Skin of body (tissue), 2 donors: Measurements from ENCODE around the gene HLA-DRB5. TPM values are rescaled to one million over a fixed set of nuclear protein-coding genes. Genes with fewer than 3 reads are reported as not detected.
"Not testable (repeated sequence)": the region's sequence is repeated elsewhere in the genome, so short reads cannot be mapped to it uniquely, and the experiment has no call there.

ENCODE experiments used
- DNase-seq: peaks from one replicate; lab custom pipeline; 2025; lab: John Stamatoyannopoulos, UW
- total RNA-seq: library from RNA; depleted of rRNA; stranded (reverse); fragments of >200 nt; gene quantifications from one replicate; pipeline ENCODE4 v1.2.3, GENCODE V29; 2014

Gene HLA-DRB5
- total RNA-seq: 0.79 TPM

DNA sequence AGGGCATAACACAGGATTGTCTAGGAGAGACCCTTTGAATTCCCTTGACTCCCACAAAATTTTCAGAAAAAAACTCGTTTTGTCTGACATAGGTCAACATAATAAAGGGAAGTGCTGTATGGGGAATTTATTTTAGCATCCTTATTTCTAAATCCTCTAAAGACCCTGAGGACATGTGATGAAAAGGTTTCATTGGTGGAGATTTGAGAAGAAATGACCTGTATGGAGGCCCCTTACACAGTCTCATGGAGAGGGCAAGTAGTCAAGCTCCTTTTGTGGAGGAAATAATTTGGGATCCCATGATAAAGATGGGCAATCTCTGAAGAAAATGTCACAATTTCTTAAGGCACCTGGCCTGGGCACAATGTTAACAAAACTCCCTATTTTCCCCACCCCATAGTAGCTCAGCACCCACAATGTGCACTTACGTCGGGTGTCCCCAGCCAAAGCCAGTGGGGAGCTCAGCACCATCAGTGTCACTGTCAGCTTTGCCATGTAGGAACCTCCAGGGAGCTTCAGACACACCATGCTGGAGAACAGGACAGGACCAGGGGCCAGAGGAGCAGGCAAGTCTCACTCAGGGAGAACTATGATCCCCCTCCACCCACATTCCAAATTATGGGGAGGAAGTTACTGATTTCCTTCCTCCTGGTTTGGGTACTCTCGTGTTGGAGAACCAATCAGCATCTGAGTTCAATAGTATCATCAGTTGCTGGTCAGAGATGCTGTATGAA lies at the start of gene HLA-DRB5:
Gene HLA-DRB5 (minus strand): TSS at position 591 of the 734 bp plus-strand sequence. CDS start 63 bp downstream, at position 528.
- no peak for DNase-seq

DNA sequence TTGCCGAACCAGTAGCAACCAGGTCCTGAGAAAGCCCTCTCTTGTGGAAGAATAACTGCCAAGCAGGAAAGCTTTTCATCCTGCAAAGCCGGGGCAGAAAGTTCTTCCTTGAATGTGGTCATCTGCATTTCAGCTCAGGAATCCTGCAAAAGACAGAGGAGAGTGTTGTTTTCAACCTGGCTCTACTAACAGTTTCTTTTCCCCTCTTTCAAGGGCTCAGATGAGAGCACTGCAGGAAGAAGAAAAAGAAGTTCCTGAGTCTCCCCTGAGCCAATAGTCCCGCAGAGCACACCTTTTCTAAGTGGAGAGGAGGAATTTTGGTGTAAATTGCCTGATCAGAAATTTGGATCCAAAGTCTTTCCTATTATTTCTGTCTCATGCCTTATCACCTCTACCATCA lies 48.9 kb upstream of the HLA-DRB5 start:
- no peak for DNase-seq

DNA sequence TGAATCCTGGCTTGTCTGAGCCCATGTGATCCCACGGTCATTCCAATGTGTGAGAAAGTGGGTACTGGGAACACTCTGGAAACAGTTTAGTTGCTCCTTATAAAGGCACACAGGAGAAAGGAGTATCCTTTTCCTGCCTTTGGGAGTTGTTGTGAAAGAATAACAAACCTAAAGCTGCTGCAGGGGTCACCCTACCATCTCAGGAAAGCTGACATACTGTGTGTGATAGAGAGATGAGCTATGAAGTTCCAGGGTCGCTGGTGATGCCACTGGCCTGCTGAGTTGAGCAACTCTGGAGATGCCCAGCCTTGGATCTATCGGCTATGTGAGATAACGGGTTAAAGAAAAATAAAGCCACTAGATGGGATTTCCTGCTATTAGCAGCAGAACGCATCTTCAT lies 47.4 kb upstream of the HLA-DRB5 start:
- not testable (repeated sequence) for DNase-seq

DNA sequence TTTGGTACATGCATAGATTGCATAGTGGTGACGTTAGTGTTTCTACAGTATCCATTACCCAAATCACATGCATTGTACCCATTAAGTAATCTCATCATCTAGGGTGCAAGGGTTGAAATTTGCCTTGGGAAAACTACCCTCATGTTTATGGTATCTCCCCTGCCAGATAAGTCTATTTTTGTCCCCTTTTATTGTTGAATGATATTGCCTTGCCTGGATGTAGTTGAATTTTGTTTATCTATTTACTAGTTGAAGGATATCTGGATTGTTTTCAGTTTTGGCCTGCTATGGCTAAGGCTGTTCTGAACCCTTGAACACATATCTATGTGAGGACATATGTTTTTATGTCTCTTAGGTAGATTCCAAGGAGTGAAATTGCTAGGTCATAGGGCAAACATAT lies 46.2 kb upstream of the HLA-DRB5 start:
- DNase-seq: no peak

DNA sequence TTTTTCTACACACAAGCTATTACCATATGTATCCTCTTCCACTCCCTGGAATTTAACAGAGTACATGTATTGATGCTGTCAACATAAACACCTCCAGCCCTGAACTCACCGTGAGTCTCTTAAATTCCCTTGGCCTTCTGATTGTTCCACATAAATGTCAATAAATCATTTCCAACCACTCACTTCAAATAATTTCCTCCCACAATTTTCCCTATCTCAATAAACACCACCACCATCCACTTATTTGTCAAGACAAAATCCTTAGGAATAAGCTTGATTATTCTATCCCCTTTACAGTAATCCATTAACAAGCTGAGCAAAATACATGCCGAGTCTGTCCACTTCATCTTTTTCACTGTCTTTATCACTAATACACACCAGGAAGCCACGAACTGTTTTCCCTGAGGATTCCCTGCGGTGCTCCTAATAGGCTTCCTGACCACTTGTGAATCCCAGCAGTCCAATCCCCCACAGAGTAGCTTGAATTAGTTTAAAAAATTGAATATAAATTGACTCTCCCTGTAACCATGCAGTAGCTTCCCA lies 40.3 kb upstream of the HLA-DRB5 start:
- no peak for DNase-seq

DNA sequence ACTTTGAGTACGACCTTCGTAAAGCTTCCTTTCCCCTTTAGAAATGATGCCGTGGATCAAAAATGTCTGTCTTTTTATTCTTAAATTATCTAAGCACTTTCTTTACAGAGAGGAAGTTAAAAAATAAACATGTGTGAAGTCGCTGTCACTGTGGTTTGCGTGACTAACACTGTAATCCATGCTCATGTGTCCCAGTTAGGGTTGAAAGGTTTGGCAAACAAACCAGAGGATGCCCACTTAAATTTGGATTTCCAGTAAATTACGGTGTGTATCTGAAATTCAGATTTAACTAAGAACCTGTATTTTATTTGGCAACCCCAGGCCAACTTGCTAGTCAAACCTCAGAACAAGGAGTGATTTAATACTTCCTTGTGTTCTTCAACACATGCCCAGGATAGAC lies 38.5 kb upstream of the HLA-DRB5 start:
- no peak for DNase-seq

DNA sequence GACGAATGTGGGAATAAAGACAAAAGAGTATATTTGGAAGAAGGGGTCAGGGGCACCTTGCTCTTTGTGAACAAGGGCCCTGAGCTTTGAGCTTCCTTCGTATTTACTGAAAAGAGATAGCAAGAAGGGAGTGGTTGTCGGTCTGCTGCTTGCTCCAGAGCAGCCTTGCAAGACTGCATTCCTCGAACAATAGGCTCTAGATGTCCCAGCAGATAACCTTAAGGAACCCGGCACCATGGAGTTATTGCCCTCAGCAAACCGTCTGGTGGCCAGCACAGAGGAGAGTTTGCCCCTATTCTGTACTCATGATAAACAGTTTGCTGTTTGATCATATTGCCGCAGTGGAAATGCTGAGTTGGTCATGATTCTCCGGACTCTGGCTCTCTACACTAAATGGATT lies 36.9 kb upstream of the HLA-DRB5 start:
- DNase-seq: no peak

DNA sequence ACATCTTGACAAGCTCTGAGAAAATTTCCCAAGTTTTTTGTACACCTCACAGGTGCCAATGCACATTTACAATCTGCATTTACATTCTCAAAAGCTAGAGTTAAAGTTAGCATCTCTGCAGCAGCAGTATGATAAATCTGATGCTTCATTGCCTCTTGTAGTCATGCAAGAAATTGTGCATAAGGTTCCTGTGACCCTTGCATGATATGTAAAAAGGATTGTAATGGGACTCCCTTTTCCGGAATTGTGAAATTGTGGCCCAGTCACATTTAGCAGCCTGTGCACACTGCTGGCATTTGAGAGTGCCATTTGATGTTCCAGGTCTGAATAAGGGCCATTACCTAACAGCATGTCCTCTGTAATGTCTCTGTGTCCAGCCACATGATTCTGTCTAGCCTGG lies 35.4 kb upstream of the HLA-DRB5 start:
- DNase-seq: no peak

DNA sequence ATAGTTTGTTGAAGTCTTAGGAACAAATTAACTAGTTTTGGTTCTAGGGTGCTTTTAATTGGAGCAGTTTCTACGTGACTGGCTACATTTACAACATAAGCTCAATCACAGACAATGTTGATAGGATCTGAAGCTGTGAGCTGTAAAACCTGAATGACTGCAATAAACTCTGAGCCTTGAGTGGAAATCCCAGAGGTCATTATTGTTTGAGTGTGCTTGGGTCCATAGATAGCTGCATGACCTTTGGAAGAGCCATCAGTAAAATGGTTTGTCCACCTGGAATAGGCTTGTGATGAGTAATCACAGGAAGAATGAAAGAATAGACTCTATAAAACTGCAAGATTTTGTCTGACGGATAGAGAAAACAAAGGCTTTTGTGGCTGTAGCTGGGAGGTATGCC lies 32.9 kb upstream of the HLA-DRB5 start:
- DNase-seq: no peak

DNA sequence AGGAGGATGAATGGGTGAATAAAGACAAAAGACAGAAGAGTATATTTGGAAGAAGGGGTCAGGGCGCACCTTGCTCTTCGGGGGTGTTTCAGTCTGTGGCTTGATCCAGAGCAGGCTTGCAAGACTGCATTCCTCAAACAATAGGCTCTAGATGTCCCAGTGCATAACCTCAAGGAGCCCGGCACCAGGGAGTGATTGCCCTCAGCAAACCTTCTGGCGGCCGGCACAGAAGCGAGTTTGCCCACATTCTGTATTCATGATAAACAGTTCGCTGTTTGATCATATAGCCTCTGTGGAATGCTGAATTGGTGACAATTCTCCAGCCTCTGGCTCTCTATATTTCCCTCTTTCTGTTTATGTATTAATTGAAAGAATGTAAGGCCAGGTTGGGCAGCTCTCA lies 29.7 kb upstream of the HLA-DRB5 start:
- DNase-seq: no peak

DNA sequence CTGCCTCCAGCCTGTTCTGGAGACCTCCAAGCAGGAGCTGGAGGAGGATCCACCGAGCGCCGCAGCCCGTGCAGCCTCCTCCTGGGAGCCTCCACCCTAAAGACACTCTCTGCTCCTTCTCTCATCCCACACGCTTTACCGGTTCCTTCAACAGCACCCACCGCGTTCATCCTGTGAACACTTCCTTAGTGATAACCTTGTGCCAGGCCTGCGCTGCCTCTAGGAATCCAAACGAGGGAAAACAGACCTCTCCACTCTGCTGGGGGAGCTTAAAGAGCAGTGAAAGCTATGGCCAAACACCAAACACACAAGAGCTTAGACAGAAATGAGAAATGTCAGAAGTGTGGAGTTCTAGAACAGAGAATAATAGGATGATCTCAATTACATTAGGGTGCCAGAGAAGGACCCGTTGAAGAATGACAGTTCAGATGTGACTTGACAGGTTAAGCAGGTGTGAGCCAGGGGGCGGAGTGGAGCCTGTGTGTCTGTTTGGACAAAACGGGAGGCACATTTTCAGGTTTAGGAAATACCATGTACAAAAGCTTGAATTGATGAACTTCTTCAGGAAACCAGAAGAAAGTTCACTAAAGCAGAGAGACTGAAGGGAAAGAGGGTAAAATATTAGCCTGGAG lies 28.5 kb upstream of the HLA-DRB5 start:
- no peak for DNase-seq

DNA sequence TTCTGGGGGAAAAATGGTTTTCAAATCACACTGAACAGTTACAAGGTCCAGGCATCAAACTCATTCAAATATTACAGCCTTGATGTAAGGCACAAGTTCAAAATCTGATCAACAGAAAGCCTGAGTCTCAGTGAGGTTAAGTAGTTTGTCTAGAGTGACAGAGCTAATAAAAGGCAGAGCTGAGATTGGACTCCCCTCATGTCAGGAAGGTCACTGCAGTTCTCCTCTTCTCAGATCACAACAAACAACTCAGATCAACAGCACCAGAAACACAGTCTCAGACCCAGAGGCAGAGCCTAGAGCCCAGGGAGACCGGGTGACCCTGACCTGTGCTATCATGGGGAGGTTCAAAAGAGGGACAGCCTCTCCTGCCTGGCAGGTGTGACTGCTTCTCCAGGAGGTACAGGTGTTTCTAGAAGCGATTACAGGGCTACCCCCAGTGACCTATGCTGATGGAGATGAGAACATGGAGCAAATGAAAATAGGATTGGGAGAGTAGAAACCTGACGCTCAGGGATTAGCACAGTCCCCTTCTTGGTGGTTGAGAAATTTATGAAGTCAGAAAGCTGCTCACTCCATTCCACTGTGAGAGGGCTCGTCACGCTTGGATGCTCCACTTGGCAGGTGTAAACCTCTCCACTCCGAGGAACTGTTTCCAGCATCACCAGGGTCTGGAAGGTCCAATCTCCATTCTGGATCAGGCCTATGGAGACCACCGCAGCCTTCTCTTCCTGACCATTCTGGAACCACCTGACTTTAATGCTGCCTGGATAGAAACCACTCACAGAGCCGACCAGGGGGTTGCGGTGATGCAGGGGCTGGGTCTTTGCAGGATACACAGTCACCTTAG lies 24.3 kb upstream of the HLA-DRB5 start:
- DNase-seq: no peak

DNA sequence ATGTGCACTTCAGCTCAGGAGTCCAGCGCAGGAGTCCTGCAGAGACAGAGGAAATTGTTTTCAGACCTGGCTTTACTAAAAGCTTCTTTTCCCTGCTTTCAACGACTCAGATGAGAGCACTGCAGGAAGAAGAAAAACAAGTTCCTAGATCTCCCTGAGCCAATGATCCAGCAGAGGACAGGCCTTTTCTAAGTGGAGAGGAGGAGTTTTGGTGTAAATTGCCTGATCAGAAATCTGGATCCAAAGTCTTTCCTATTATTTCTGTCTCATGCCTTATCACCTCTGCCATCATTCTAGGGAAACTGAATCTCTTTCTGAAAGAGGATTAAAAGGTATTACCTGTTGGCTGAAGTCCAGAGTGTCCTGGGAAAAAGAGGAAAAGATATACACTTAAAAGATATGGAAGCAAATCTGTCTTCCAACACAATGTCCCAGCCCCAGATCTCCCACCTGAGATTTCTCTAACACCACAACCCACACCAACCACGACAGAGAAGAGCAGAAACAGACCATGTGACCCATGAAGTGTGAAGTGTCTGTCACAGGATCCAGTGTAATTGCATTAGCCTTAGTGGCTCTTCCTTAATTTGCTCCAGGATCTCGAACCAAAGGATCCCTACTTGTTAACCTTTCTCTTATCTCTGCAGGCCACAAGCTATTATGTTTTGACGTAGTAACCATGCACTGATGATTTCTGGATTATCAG lies 23.1 kb upstream of the HLA-DRB5 start:
- DNase-seq: no peak

DNA sequence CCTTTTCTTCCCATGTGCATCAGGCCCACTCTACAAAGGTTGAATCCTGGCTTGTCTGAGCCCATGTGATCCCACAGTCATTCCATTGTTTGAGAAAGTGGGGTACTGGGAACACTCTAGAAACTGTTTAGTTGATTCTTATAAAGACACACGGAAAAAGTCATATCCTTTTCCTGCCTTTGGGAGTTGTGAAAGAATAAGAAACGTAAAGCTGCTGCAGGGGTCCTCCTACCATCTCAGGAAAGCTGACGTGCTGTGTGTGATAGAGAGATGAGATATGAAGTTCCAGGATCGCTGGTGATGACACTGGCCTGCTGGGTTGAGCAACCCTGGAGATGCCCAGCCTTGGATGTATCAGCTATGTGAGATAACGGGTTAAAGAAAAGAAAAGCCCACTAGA lies 21.3 kb upstream of the HLA-DRB5 start:
- DNase-seq: no peak

DNA sequence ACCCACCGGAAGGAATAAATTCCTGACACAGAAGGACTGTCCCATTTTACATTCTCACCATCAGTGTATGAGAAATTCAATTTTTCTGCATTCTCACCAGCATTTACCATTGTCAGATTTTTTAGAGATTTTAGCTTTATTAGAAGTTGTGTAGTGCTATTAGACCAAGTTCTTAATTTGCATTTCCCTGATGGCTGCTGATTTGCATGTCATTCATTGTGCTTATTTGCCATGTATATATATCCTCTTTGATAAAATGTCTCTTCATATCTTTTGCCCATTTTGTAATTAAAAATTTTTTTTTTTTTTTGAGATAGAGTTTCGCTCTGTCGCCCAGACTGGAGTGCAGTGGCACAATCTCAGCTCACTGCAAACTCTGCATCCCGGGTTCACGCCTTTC lies 9.8 kb upstream of the HLA-DRB5 start:
- no peak for DNase-seq

DNA sequence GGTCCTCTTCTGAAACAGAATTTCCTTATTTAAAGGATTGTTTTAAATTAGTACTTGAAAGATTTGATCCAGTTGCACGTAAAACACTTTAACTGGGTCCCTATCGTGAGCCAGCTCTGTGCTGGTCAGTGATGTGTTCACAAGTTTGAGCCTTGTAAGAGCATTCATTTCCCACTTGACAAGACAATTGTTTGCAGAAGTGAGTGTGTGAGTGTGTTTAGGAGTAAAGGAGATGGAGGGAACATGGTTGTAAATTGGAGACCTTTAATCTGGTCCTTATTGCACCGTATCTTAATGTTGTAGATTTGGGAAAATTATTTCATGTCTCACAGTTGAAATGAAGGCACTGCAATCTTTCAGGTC lies 325 bp upstream of the HLA-DRB5 start:
- DNase-seq: not testable (repeated sequence)

DNA sequence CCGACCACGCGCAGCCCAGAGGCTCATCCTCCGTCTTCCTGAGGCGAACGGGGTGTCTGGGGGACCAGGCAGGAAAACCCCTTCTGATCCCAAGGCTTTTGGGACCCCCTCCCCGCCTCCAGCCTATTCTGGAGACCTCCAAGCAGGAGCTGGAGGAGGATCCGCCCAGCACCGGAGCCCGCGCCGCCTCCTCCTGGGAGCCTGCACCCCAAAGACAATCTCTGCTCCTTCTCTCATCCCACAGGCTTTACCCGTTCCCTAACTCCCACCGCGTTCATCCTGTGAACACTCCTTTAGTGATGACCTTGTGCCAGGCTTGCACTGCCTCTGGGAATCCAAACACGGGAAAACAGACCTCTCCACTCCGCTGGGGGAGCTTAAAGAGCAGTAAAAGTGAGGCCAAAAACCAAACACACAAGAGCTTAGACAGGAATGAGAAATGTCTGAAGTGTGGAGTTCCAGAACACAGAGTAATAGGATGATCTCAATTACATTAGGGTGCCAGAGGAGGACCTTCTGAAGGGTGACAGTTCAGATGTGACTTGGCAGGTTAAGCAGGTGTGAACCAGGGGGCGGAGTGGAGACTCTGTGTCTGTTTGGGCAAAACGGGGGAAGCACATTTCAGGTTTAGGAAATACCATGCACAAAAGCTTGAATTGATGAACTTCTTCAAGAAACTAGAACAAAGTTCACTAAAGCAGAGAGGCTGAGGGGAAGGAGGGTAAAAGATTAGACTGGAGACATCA lies 7.6 kb downstream of the HLA-DRB5 start:
- DNase-seq: no peak

DNA sequence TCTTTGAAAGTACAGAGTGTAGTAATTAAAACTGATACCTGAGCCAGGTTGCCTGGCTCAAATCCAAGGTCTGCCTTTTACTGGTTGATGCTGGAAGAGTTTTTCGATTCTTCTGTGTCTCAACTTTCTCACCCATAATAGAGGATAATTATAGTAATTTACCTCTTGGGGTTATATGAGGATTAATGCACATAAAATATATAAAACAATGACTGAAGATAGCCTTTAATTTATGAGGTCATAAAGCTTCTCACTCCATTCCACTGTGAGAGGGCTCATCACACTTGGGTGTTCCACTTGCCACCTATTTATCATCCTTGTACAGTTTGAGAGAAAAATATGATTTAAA lies 10.2 kb downstream of the HLA-DRB5 start:
- DNase-seq: no peak

DNA sequence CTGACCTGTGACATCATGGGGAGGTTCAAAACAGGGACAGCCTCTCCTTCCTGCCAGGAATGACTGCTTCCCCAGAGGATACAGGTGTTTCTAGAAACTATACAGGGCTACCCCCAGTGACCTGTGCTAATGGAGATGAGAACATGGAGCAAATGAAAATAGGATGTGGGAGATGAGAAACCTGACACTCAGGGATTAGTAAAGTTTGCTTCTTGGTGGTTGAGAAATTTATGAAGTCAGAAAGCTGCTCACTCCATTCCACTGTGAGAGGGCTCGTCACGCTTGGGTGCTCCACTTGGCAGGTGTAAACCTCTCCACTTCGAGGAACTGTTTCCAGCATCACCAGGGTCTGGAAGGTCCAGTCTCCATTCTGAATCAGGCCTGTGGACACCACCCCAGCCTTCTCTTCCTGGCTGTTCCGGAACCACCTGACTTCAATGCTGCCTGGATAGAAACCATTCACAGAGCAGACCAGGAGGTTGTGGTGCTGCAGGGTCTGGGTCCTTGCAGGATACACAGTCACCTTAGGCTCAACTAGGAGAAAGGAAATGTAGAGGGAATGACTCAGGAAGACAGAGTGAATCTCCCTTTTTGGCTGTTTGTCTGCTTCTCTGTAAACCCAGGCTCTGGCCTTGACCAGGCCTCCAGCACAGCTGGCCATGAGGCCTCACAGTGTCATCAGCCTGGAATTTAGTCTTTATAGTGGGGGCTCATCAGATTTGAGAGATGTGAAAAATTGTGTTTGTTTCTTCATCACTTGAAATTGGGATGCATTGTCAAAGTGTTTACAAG lies 10.8 kb downstream of the HLA-DRB5 start:
- no peak for DNase-seq
